Measurements from ENCODE around the gene SLC6A19.

Gene SLC6A19

GRCh38 chr5:1241509-1242080 lies 40.2 kb downstream of the SLC6A19 start:
- DNase-seq (ENCODE audit: low read depth in 1 of 2, low spot score in 1 of 2) = no peak

GRCh38 chr5:1242733-1243486 lies 41.5 kb downstream of the SLC6A19 start:
- no peak for DNase-seq (ENCODE audit: low read depth in 1 of 2, low spot score in 1 of 2)

- no peak for DNase-seq (ENCODE audit: low read depth in 1 of 2, low spot score in 1 of 2)
Measured at GRCh38 chr5:1243487-1244130, 42.2 kb downstream of the SLC6A19 start.

GRCh38 chr5:1244255-1244654 lies 42.9 kb downstream of the SLC6A19 start:
- DNase-seq (ENCODE audit: low read depth in 1 of 2, low spot score in 1 of 2) = no peak

- no peak for DNase-seq (ENCODE audit: low read depth in 1 of 2, low spot score in 1 of 2)
Measured at GRCh38 chr5:1244976-1245375, 43.6 kb downstream of the SLC6A19 start.

- no peak for DNase-seq (ENCODE audit: low read depth in 1 of 2, low spot score in 1 of 2)
Measured at GRCh38 chr5:1245905-1246576, 44.6 kb downstream of the SLC6A19 start.

GRCh38 chr5:1246711-1247431 lies 45.5 kb downstream of the SLC6A19 start:
- DNase-seq (ENCODE audit: low read depth in 1 of 2, low spot score in 1 of 2) = no peak

GRCh38 chr5:1247811-1248210 lies 46.4 kb downstream of the SLC6A19 start:
- no peak for DNase-seq (ENCODE audit: low read depth in 1 of 2, low spot score in 1 of 2)

- no peak for DNase-seq (ENCODE audit: low read depth in 1 of 2, low spot score in 1 of 2)
Measured at GRCh38 chr5:1249366-1250280, 48.2 kb downstream of the SLC6A19 start.

- no peak for DNase-seq (ENCODE audit: low read depth in 1 of 2, low spot score in 1 of 2)
Measured at GRCh38 chr5:1251678-1252580, 50.5 kb downstream of the SLC6A19 start.

GRCh38 chr5:1252681-1253080 lies 51.3 kb downstream of the SLC6A19 start:
- no peak for DNase-seq (ENCODE audit: low read depth in 1 of 2, low spot score in 1 of 2)

- DNase-seq (ENCODE audit: low read depth in 1 of 2, low spot score in 1 of 2) = no peak
Measured at GRCh38 chr5:1253456-1254105, 52.2 kb downstream of the SLC6A19 start.

- no peak for DNase-seq (ENCODE audit: low read depth in 1 of 2, low spot score in 1 of 2)
Measured at GRCh38 chr5:1254196-1254595, 52.8 kb downstream of the SLC6A19 start.

- DNase-seq (ENCODE audit: low read depth in 1 of 2, low spot score in 1 of 2) = peak in 1 of 2 donors; percentile 16
Measured at GRCh38 chr5:1255081-1255561, 53.7 kb downstream of the SLC6A19 start.

GRCh38 chr5:1256776-1257175 lies 55.4 kb downstream of the SLC6A19 start:
- no peak for DNase-seq (ENCODE audit: low read depth in 1 of 2, low spot score in 1 of 2)

- no peak for DNase-seq (ENCODE audit: low read depth in 1 of 2, low spot score in 1 of 2)
Measured at GRCh38 chr5:1257363-1257762, 56.0 kb downstream of the SLC6A19 start.

GRCh38 chr5:1257841-1258240 lies 56.4 kb downstream of the SLC6A19 start:
- no peak for DNase-seq (ENCODE audit: low read depth in 1 of 2, low spot score in 1 of 2)

- no peak for DNase-seq (ENCODE audit: low read depth in 1 of 2, low spot score in 1 of 2)
Measured at GRCh38 chr5:1259806-1260480, 58.5 kb downstream of the SLC6A19 start.
